HG03439 (cell line): ENCODE measurements around the gene MAPK11.

ENCODE experiments used
- ATAC-seq: cut with Tn5 transposase; IDR thresholded peaks from one replicate; pipeline ENCODE4 v1.9.1; 2021; ENCODE audit warnings: mild to moderate bottlenecking, moderate library complexity; ENCODE audit not compliant: unreplicated experiment

MAPK11 gene

GRCh38 chr22:50269970-50270665, at the start of gene MAPK11:
Gene MAPK11 (minus strand): TSS chr22:50270380. CDS start chr22:50270292, 88 bp downstream.
- no peak for ATAC-seq

- ATAC-seq = no peak
These were observed 49.3 kb upstream of the MAPK11 start for GRCh38 chr22:50319503-50319951.

- ATAC-seq = no peak
These were observed 48.7 kb upstream of the MAPK11 start for GRCh38 chr22:50318698-50319411.

GRCh38 chr22:50318356-50318697, 48.1 kb upstream of the MAPK11 start:
- ATAC-seq = no peak

GRCh38 chr22:50317674-50318073, 47.5 kb upstream of the MAPK11 start:
- no peak for ATAC-seq

DNA sequence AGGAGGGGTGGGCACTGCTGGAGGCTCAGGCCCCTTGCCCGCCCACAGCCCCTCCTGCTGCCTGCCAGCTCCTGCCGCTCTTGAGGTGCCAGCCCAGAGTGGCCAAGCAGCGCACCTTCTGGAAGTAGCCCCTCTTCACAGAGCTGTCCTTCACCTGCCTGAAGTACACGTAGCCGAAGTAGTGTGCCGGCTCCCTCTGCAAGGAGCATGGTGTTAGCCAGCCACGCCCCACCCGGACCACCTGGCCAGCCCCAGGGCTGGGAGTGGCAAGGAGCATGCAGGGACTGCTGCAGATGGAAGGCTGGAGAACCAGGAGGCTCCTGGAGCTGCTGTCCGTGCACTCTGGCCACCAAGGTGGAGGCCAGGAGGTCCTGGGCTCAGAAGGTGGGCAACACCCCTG, 47.0 kb upstream of the MAPK11 start:
- ATAC-seq = no peak

GRCh38 chr22:50316114-50317065, 46.2 kb upstream of the MAPK11 start:
- ATAC-seq = no peak

- ATAC-seq = no peak
These were observed 45.3 kb upstream of the MAPK11 start for GRCh38 chr22:50315289-50316113.

GRCh38 chr22:50314455-50315288, 44.5 kb upstream of the MAPK11 start:
- peak; percentile 63 for ATAC-seq

DNA sequence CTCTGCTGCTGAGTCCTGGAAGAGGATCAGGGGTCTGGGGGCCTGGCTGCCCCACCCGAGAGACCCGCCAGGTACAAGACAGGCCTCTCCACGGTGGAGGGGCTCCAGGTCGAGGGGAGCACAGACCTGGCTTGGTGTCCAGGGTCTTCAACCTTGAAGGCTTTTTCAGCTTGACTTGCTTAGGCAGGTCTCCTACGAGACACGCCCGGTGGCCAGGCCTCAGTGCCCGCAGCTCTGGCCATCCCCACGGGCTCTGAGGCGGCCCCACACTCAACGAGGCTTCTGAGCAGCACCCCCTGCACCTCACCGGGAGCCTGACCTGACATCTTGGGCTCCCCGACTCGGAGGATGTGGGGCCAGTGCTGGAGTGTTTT, 43.9 kb upstream of the MAPK11 start:
- ATAC-seq = no peak

- ATAC-seq = no peak
These were observed 43.4 kb upstream of the MAPK11 start for GRCh38 chr22:50313600-50313999.

DNA sequence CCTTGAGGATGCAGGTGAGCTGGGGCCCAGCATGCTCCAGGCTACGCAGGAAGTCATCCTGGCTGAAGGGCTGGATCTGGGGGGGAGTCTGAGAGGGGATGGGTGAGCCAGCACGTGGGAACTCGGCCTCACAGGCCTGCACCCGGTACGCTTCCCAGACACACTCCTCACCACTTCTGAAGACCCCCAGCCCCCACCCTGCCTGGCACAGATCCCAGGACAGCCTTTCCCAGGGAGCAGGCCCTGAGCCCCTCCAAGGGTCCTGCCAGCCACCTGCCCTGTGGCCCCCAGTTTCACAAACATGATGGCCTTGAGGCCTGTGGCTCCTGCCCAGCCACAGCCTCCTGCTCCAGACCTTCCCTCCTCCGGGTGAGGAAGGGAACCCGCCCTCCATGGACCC, 42.8 kb upstream of the MAPK11 start:
- no peak for ATAC-seq

DNA sequence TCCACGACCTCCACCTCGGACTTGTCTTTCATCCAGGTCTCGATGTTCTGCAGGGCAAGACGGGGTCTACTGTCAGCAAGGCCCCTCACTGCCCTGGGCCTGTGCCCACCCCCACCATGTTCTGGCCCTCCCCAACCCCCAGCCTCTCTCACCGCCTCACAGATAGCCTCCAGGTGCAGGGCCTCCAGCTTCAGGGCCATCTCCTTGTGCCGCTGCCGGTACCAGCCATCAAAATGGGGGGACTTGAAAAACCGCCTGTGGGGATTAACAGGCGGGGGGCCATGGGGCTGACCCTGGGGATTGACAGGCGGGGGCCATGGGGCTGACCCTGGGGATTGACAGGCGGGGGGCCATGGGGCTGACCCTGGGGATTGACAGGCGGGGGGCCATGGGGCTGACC, 42.2 kb upstream of the MAPK11 start:
- ATAC-seq = no peak

DNA sequence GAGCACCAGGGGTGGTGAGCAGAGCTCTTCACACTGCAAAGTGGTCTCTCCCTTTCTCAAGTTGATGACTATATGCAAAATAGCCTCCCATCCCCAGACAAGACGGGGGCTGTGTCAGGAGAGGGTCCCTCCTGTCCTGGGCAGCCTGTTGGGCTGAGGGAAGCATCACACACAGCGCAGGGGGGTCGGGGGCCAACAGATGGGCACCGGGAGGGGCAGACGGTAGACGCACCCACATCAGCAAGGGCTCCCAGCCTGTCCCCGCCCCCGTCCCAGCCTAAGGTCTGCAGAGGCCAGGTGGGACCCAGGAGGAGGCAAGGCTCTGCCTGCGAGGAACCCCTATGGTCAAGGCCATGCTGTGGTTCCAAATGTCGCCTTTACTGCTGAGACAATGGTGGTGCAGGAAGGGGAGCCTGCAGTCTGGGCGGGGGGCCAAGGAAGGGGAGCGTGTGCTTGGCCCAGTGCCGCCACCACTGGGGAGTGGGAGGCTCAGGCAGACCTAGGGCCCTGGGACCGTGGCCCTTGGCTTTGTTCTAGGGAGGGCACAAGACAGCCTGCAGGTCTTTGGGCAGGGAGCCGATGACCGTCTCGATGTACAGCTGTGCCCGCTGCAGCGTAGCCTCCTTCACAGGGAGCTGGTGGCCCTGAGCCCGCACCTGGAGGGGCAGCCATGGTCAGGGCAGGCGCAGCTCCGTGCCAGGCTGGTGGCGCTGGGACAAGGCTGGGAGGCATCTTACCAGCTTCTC, 41.6 kb upstream of the MAPK11 start:
- no peak for ATAC-seq

DNA sequence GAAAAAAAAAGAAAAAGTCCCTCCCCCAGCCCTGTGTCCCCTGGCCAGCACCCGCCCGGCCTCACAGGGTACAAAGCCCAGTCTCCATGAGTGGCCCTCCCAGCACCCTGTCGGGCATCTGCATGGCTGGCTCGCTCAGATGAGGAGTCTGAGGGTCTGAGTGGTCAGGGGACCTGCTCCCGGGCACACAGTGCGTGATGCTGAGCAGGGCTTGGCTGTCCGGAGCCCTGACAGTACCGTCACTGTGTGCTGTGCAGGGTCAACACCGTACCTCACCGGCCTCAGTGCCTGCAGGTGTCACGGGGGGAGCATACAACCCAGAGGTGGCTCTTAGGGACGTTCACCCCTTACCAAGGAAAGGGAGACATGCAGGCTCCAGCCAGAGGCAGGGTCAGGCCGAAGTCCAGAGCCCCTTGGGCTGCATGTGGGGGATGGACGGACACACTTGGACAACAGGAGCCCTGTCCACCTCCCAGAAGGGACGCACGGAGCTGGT, 40.8 kb upstream of the MAPK11 start:
- ATAC-seq = no peak

- no peak for ATAC-seq
These were observed 40.0 kb upstream of the MAPK11 start for GRCh38 chr22:50310031-50310722.

GRCh38 chr22:50309601-50309991, 39.4 kb upstream of the MAPK11 start:
- ATAC-seq = no peak

DNA sequence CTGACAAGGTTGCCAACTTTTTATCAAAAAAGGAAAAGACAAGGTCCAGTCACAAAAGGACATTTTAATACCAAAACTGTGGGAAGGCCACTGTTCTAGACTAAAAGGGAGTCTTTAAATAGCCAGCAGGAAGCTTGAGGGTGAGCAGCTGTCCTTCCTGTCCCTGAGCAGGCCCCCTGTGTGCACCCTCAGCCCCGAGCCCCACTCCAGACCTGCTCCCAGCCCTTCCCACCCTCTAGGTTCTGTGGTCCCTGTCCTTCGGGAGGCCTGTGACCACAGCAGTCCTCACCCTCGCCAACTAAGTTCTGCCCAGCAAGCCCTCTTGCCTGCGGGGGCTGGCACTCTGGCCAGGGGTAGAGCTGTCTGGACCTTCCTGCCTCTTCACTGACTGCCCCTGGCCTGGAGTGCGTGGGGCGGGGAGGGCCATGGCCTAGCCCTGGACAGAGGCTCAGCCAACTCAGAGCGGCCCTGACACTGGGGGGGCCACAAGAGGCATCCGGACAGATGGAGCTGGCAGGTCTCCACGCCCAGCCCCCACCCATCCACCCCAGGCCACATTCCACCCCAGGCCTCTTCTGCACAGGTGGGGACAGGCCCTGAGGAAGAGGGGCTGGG, 38.9 kb upstream of the MAPK11 start:
- ATAC-seq = no peak
